Measurements from ENCODE around the gene VAV2.

VAV2 gene

DNA sequence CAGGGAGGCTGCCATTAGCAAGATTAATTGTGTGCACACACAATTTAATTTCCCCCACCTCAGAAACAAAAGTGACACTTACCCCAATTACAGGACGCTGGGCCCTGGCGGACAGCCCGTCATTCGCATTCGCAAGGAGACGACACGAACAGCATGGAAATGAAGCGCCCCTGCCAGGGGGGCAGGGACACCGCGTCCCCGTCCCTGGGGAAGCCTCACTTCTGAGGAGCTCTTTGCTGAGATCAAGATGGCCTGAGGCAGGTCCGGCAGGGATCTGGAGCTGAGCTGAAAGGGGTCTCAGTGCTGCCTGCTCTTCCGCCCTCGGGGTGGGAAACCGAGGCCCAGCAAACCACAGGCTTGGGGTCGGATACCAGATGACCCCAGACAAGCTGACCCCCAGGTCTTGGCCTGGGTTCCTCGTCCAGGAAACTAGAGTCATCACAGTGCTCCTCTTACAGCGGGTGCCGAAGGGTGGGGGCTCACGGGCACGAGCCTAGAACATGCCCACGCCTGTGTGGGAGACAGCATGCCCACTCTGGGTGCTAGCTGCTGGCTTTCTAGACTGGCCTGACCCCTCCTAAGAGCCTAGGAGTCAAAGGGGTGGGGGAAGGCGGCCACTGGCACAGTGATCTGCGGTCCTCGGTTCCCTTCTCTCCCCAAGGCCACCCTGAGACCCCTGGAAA, 103.2 kb downstream of the VAV2 start:
- TF ChIP-seq, protein P1, sequence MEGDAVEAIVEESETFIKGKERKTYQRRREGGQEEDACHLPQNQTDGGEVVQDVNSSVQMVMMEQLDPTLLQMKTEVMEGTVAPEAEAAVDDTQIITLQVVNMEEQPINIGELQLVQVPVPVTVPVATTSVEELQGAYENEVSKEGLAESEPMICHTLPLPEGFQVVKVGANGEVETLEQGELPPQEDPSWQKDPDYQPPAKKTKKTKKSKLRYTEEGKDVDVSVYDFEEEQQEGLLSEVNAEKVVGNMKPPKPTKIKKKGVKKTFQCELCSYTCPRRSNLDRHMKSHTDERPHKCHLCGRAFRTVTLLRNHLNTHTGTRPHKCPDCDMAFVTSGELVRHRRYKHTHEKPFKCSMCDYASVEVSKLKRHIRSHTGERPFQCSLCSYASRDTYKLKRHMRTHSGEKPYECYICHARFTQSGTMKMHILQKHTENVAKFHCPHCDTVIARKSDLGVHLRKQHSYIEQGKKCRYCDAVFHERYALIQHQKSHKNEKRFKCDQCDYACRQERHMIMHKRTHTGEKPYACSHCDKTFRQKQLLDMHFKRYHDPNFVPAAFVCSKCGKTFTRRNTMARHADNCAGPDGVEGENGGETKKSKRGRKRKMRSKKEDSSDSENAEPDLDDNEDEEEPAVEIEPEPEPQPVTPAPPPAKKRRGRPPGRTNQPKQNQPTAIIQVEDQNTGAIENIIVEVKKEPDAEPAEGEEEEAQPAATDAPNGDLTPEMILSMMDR (IDR thresholded peaks at IDR 0.05) = no peak
- no peaks in the 10 kb centered on the region for H3K27me3 ChIP-seq
- H3K4me3 ChIP-seq (ENCODE audit: low read depth in 1 of 2, low read length in 1 of 2) = no peak overlapping the region
- no peak overlapping the region for H3K27ac ChIP-seq
- no peaks in the 10 kb centered on the region for H3K9me3 ChIP-seq
- H3K4me1 ChIP-seq (ENCODE audit: control insufficient read depth in 1 of 2, insufficient read depth in 1 of 2, low read depth in 1 of 2, low read length in 1 of 2) = no peaks in the 10 kb centered on the region
- H3K36me3 ChIP-seq = no peaks in the 10 kb centered on the region

DNA sequence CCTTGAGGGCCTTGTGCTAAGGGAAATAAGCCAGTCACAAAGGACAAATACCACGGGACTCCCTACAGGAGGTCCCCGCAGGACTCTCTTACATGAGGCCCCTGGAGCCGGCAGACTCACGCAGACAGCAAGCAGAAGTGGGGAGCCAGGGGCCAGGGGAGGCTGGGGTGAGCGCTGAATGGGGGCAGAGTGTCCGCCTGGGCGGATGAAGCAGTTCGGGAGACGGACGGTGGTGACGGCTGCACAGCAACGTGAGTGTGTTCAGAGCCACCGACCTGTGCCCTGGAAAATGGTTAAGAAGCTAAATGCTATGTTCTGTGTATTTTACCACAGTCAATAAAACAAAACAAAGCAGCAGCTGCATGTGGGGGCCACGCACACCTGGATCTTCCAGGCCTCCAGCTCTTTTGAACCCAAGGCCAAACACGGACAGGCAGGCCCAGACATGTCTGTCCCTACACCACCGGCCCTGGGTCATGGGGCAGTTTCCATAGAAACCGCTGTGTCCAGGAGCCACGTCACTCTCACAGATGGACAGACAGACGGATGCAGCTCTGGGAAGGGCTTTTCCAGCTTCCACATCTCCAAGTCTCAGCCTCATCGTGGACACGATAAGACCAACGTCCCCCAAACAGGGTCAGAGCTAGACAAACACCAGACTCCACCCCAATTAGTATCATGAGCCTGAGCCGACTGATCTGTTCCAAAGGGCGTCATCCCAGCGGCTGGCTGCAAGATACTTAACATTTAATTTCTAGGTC, 103.9 kb downstream of the VAV2 start:
- H3K4me3 ChIP-seq (ENCODE audit: low read depth in 1 of 2, low read length in 1 of 2) = no peak overlapping the region
- H3K36me3 ChIP-seq = no peaks in the 10 kb centered on the region
- H3K4me1 ChIP-seq (ENCODE audit: control insufficient read depth in 1 of 2, insufficient read depth in 1 of 2, low read depth in 1 of 2, low read length in 1 of 2) = no peaks in the 10 kb centered on the region
- no peaks in the 10 kb centered on the region for H3K27me3 ChIP-seq
- TF ChIP-seq, protein P1 (IDR thresholded peaks at IDR 0.05) = no peak
- H3K9me3 ChIP-seq = no peaks in the 10 kb centered on the region
- no peak overlapping the region for H3K27ac ChIP-seq

DNA sequence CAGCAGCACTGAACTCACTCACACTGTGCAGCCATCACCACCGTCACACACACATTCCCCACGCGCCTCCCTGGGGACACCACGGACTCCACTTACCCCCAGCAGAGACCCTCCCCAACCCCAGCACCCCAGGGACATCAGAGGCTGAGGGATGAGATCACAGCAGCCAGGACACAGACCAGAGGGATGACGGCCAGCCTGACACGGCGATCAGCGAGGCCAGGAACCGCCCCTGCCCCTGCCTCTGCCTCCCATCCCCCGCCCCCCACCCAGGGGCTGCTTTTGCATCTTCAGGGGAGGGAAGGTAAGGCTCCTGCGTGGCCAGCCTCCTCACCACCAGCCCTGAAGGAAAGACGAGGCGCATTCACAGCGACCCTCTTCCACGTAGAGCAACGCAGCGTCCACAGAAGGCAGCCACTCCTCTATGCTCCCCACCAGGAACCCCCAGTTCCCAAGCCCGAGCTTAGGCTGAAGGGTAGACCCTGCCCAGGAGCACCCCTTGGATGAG, 104.5 kb downstream of the VAV2 start:
- H3K4me1 ChIP-seq (ENCODE audit: control insufficient read depth in 1 of 2, insufficient read depth in 1 of 2, low read depth in 1 of 2, low read length in 1 of 2) = no peaks in the 10 kb centered on the region
- no peaks in the 10 kb centered on the region for H3K27me3 ChIP-seq
- no peaks in the 10 kb centered on the region for H3K36me3 ChIP-seq
- TF ChIP-seq, protein P1 (IDR thresholded peaks at IDR 0.05) = no peak
- no peaks in the 10 kb centered on the region for H3K9me3 ChIP-seq
- no peak overlapping the region for H3K4me3 ChIP-seq (ENCODE audit: low read depth in 1 of 2, low read length in 1 of 2)
- no peak overlapping the region for H3K27ac ChIP-seq

DNA sequence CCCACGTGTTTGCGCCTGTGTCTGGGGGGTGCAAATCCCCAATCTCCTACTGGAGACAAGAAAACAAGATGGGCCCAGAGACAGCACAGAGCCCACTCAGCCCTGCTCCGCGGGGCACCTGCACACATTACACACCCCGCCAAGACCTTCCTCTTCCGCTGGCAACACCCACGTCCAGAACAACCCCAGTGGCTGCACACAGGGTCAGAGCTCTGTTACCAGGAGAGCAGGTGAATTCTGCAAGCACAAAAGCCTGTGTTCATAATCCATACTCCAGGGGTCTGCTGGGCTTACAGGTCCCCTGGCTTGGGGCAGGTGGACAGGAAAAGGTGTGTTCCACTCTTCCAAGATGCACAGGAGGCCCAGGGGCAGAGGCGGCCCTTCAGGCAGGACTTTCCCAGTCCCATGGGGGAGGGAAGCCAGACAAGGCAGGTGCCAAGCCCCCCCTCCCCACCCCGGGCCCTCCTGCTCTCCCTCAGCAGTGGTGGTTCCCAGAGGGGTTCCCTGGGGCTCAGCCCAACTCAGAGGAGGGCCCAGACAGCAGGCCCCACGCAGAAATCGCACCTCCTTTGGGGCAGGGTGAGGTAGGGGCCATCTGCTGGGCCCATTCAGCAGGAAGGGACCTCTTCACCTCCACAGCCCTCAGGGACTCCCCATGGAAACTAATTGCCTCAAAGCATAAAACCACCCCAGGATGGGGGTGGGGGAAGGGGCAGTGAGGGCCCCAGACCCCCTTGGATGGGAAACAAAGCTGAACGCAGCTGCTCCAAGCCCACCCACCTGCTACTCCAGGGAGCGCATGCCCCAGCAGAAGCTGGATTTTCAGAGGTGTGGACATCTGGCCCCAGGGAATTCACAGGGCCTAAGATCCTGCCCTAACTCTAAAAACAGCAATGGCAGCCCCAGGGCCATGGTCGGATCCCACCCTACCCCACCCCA, 105.3 kb downstream of the VAV2 start:
- no peaks in the 10 kb centered on the region for H3K4me1 ChIP-seq (ENCODE audit: control insufficient read depth in 1 of 2, insufficient read depth in 1 of 2, low read depth in 1 of 2, low read length in 1 of 2)
- H3K4me3 ChIP-seq (ENCODE audit: low read depth in 1 of 2, low read length in 1 of 2) = no peak overlapping the region
- H3K27me3 ChIP-seq = no peaks in the 10 kb centered on the region
- H3K9me3 ChIP-seq = no peaks in the 10 kb centered on the region
- no peaks in the 10 kb centered on the region for H3K36me3 ChIP-seq
- TF ChIP-seq, protein P1 (IDR thresholded peaks at IDR 0.05) = no peak
- no peak overlapping the region for H3K27ac ChIP-seq
